ENCODE data around the gene BMP4.

DNA sequence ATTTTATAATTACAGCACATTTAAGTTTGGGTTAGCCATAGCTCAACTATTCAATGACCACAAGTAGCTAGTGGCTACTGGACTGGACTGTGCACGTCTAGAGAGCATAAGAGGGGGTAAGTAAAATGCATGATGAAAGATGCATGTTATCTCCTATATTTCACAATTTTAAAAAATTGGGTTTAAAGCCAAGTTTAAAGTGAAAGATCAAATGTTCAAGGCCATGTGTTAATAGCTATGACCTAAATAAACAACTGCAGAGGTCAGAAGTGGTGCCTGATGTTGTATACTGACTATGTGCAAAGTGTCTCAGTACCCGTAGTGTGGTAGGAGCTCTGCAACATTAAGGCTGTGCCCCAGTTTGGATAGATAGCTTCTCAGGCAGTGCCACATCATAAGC is 48.2 kb downstream of the BMP4 start:
- TF ChIP-seq EZH2phosphoT487 (IDR thresholded peaks at IDR 0.05; ENCODE audit: insufficient read depth, low read depth): no peak
- TF ChIP-seq EZH2 (IDR thresholded peaks at IDR 0.05; ENCODE audit: insufficient read depth, poor library complexity, severe bottlenecking): no peak

All from GM23248 (cell line).